WTC11 (cell line): ENCODE measurements around the gene NRSN2. TPM values are rescaled to one million over a fixed set of nuclear protein-coding genes. Genes with fewer than 3 reads are reported as not detected.
A peak's percentile ranks its signal among the peaks of the same experiment; 100 is the strongest.

Source experiments
- ATAC-seq: fragments of 200-7000 bp; cut with Tn5 transposase; 2 replicates; pipeline ENCODE4 v1.10.0; 2021; ENCODE audit warnings: mild to moderate bottlenecking, moderate library complexity
- CTCF ChIA-PET: fragments of 300-600 bp; sonication (Branson Sonifier 250); formaldehyde crosslinking; loops from one replicate; lab custom pipeline; 2021; ENCODE audit warnings: antibody characterized with exemption; lab: Charles Lee
- POLR2A ChIA-PET: fragments of 350-600 bp; sonication (Branson Sonifier 250); formaldehyde crosslinking; loops from one replicate; lab custom pipeline; 2021; ENCODE audit warnings: antibody characterized with exemption; lab: Charles Lee
- DNase-seq: peaks from one replicate; pipeline ENCODE4 v3.0.0; 2021; ENCODE audit warnings: low spot score
- H3K27ac Mint-ChIP-seq: 2 replicates; pipeline ENCODE4 v1.8.0; 2021; ENCODE audit warnings: mixed read lengths
- H3K27me3 Mint-ChIP-seq: 2 replicates; pipeline ENCODE4 v1.8.0; 2021; ENCODE audit warnings: low read depth, mild to moderate bottlenecking, moderate library complexity, mixed read lengths
- H3K36me3 Mint-ChIP-seq: 2 replicates; pipeline ENCODE4 v1.8.0; 2021; ENCODE audit warnings: mixed read lengths
- H3K4me1 Mint-ChIP-seq: 2 replicates; pipeline ENCODE4 v1.8.0; 2022; ENCODE audit warnings: mixed read lengths
- H3K4me3 Mint-ChIP-seq: 2 replicates; pipeline ENCODE4 v1.8.0; 2021; ENCODE audit warnings: mild to moderate bottlenecking, moderate library complexity, mixed read lengths
- H3K9me3 Mint-ChIP-seq: 2 replicates; pipeline ENCODE4 v1.8.0; 2021; ENCODE audit warnings: mixed read lengths
- AR ChIP-seq: fragments of 250-450 bp; sonication (Bioruptor Pico); IDR thresholded peaks from 2 replicates; pipeline ENCODE4 v1.9.0; 2021; ENCODE audit warnings: mild to moderate bottlenecking
- ATF3 ChIP-seq: sonication (generic); formaldehyde crosslinking; conservative IDR thresholded peaks from 2 replicates; pipeline ENCODE4 v1.8.1; 2022; ENCODE audit warnings: mild to moderate bottlenecking, missing genetic modification reagents
- ATF6 ChIP-seq: sonication (generic); formaldehyde crosslinking; IDR thresholded peaks from 2 replicates; pipeline ENCODE4 v1.8.1; 2023; ENCODE audit warnings: mild to moderate bottlenecking, missing genetic modification reagents
- E2F5 ChIP-seq: sonication (generic); formaldehyde crosslinking; IDR thresholded peaks from 2 replicates; pipeline ENCODE4 v1.8.1; 2022; ENCODE audit warnings: mild to moderate bottlenecking, moderate library complexity, missing genetic modification reagents
- ELF4 ChIP-seq: sonication (generic); formaldehyde crosslinking; IDR thresholded peaks from 2 replicates; pipeline ENCODE4 v1.8.1; 2022; ENCODE audit warnings: low read depth, mild to moderate bottlenecking, moderate library complexity, missing genetic modification reagents
- FOXJ3 ChIP-seq: sonication (generic); formaldehyde crosslinking; IDR thresholded peaks from 2 replicates; pipeline ENCODE4 v1.9.0; 2021; ENCODE audit warnings: missing genetic modification reagents, mild to moderate bottlenecking, borderline replicate concordance
- FOXP1 ChIP-seq: sonication (generic); formaldehyde crosslinking; IDR thresholded peaks from 2 replicates; pipeline ENCODE4 v1.8.0; 2022; ENCODE audit warnings: missing genetic modification reagents, mild to moderate bottlenecking, moderate library complexity, borderline replicate concordance
- FOXP4 ChIP-seq: sonication (generic); formaldehyde crosslinking; IDR thresholded peaks from 2 replicates; pipeline ENCODE4 v1.8.0; 2022; ENCODE audit warnings: mild to moderate bottlenecking, missing genetic modification reagents
- GABPB1 ChIP-seq: sonication (generic); formaldehyde crosslinking; IDR thresholded peaks from 2 replicates; pipeline ENCODE4 v1.8.1; 2023; ENCODE audit warnings: mild to moderate bottlenecking, missing genetic modification reagents
- JAZF1 ChIP-seq: fragments of 250-450 bp; sonication (Bioruptor Pico); IDR thresholded peaks from 2 replicates; pipeline ENCODE4 v1.9.0; 2021; ENCODE audit warnings: moderate library complexity, mild to moderate bottlenecking, inconsistent platforms
- MXD4 ChIP-seq: fragments of 250-450 bp; sonication (Bioruptor Pico); IDR thresholded peaks from 2 replicates; pipeline ENCODE4 v1.8.0; 2021; ENCODE audit warnings: mild to moderate bottlenecking, moderate library complexity, borderline replicate concordance
- NR1H2 ChIP-seq: sonication (generic); formaldehyde crosslinking; IDR thresholded peaks from 2 replicates; pipeline ENCODE4 v1.9.0; 2021; ENCODE audit warnings: mild to moderate bottlenecking, moderate library complexity, missing genetic modification reagents
- USF2 ChIP-seq: sonication (generic); formaldehyde crosslinking; IDR thresholded peaks from 2 replicates; pipeline ENCODE4 v1.8.1; 2023; ENCODE audit warnings: mild to moderate bottlenecking, missing genetic modification reagents, moderate library complexity
- ZNF425 ChIP-seq: fragments of 250-450 bp; sonication (Bioruptor Pico); conservative IDR thresholded peaks from 2 replicates; pipeline ENCODE4 v1.9.0; 2021; ENCODE audit warnings: mild to moderate bottlenecking
- ZNF512 ChIP-seq: sonication (generic); formaldehyde crosslinking; IDR thresholded peaks from 2 replicates; pipeline ENCODE4 v1.8.1; 2022; ENCODE audit warnings: missing genetic modification reagents, borderline replicate concordance
- total RNA-seq: library from RNA; stranded (reverse); gene quantifications from 3 replicates; pipeline ENCODE4 v1.2.3, GENCODE V29; 2021

The NRSN2 gene
- total RNA-seq, 1 experiment from 2014 or later: 23.0 TPM

- no peak for TF ChIP-seq ELF4 (CRISPR knock-in tag)
- no peak for TF ChIP-seq AR (CRISPR knock-in tag)
- no peak for TF ChIP-seq MXD4
- TF ChIP-seq USF2 (CRISPR knock-in tag): no peak
- no peak; the same call in 1 of the 2 replicates for TF ChIP-seq FOXP4
- 0 out of 2 replicates have a peak, but pooled peaks have one; percentile 51 for TF ChIP-seq E2F5 (CRISPR knock-in tag)
- TF ChIP-seq FOXJ3: no peak
- TF ChIP-seq ATF6: no peak
- no peak for TF ChIP-seq ATF3
These were observed 951 bp downstream of the NRSN2 start (continued) for GRCh38 chr20:347640-348484.

GRCh38 chr20:348972-349841 lies 2.3 kb downstream of the NRSN2 start:
- TF ChIP-seq GABPB1 (CRISPR knock-in tag) (no peak; the same call in 1 of the 2 replicates), ZNF512 (CRISPR knock-in tag) (no peak), ZNF425 (CRISPR knock-in tag) (no peak), FOXP1 (CRISPR knock-in tag) (no peak), JAZF1 (CRISPR knock-in tag) (no peak), AR (CRISPR knock-in tag) (no peak), NR1H2 (CRISPR knock-in tag) (no peak)
- no peak for DNase-seq
- ChIA-PET CTCF (interaction anchor here (0.6 to 2.4 kb wide), 2 partner anchors 12 to 82 kb away, joined by 3 to 8 read pairs; no protein-coding TSS in a partner anchor), POLR2A (no interaction called here)
- no peaks in the 10 kb centered on the region for H3K9me3 Mint-ChIP-seq
- ATAC-seq: no peak
- peaks cover 6% of the 10 kb centered on the region for H3K27me3 Mint-ChIP-seq
- H3K27ac Mint-ChIP-seq: no peak overlapping the region
- peak overlapping the region; percentile 89 for H3K4me3 Mint-ChIP-seq
- H3K4me1 Mint-ChIP-seq: peaks cover 19% of the 10 kb centered on the region
- H3K36me3 Mint-ChIP-seq: peaks cover 2% of the 10 kb centered on the region; the same call in 1 of the 2 replicates
